GM12892 (cell line): ENCODE results near the gene THBS1.

Source experiments
- POLR2A ChIP-seq: IDR thresholded peaks from 2 replicates; pipeline ENCODE4 v1.6.1; 2011; ENCODE audit warnings: low read depth, low read length, control low read depth
- POLR2AphosphoS5 ChIP-seq: IDR thresholded peaks from 2 replicates; pipeline ENCODE4 v1.6.1; 2011; ENCODE audit warnings: low read depth, low read length, control low read depth
- TAF1 ChIP-seq: IDR thresholded peaks from 2 replicates; pipeline ENCODE4 v1.6.1; 2011; ENCODE audit warnings: low read depth, mild to moderate bottlenecking, control low read depth, low read length, borderline replicate concordance

DNA sequence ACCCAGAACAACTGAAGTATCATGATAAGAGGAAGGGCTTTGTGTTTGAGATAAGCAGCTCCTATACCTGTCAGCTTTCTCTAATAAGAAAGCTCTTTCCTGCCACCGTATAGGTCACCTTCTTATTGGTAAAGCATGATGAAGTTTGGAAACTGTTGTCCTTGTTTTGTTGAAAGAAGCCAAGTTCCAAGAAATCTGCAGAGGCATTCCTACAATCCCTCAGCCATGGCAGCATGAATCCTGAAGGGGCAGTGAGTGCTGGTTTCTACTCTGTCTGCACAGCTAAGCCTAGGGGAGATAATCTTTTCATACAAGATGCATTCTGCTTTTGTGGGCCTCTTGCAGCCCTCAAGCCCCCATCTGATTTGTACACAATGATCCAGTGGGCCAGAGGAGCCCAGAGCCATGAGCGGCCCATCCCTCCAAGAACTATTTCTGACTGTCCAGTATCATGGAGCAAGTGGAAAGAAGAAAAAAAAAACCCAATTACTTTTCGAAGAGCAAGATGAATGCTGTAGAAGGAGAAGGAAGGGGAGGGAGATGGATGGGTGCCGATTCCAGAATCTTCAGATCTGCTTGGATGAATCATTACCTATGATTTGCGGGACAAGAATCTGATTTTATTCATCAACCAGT, 1.9 kb upstream of the THBS1 start:
- TF ChIP-seq POLR2A (no peak), TAF1 (no peak), POLR2AphosphoS5 (no peak)
